Measurements from ENCODE around the gene PPM1G.
"Not testable (repeated sequence)": the region's sequence is repeated elsewhere in the genome, so short reads cannot be mapped to it uniquely, and the experiment has no call there.

The PPM1G gene

GRCh38 chr2:27372937-27373336 is 36.5 kb downstream of the PPM1G start:
- DNase-seq, result no peak

GRCh38 chr2:27370816-27371620 is 38.4 kb downstream of the PPM1G start:
- DNase-seq, result no peak

GRCh38 chr2:27370026-27370815 is 39.2 kb downstream of the PPM1G start, which contains the start of the genes EIF2B4 and SNX17:
Gene EIF2B4 (minus strand): TSS chr2:27370338. CDS start chr2:27370314, 24 bp downstream.
Gene SNX17 (plus strand): TSS chr2:27370616. CDS start chr2:27370744, 128 bp downstream.
- DNase-seq, result peak; percentile 96 to 98

- peak in 1 of 2 experiments; percentile 64 for DNase-seq
Observed at GRCh38 chr2:27369471-27370025, 39.8 kb downstream of the PPM1G start.

GRCh38 chr2:27363933-27364332 is 45.5 kb downstream of the PPM1G start:
- DNase-seq, result no peak

- no peak for DNase-seq
Observed at GRCh38 chr2:27362678-27363420, 46.5 kb downstream of the PPM1G start.

- DNase-seq, result peak; percentile 94 to 96
Observed at GRCh38 chr2:27356382-27357181, 52.8 kb downstream of the PPM1G start, which contains the start of gene GTF3C2. Gene GTF3C2 (minus strand): TSS chr2:27356764. CDS start chr2:27343554, 13,210 bp downstream.

GRCh38 chr2:27356056-27356381 is 53.4 kb downstream of the PPM1G start:
- DNase-seq, result no peak

- DNase-seq, result no peak
Observed at GRCh38 chr2:27354597-27354927, 54.8 kb downstream of the PPM1G start.

GRCh38 chr2:27353762-27354596 is 55.4 kb downstream of the PPM1G start:
- DNase-seq, result no peak

- DNase-seq, result not testable (repeated sequence)
Observed at GRCh38 chr2:27353386-27353761, 56.0 kb downstream of the PPM1G start.

GRCh38 chr2:27351802-27352598 is 57.4 kb downstream of the PPM1G start:
- no peak for DNase-seq

- no peak for DNase-seq
Observed at GRCh38 chr2:27350106-27350693, 59.2 kb downstream of the PPM1G start.

- DNase-seq, result no peak
Observed at GRCh38 chr2:27347641-27348040, 61.8 kb downstream of the PPM1G start.

- no peak for DNase-seq
Observed at GRCh38 chr2:27336173-27336572, 73.2 kb downstream of the PPM1G start.

GRCh38 chr2:27335311-27335710 is 74.1 kb downstream of the PPM1G start:
- DNase-seq, result no peak

Measured in NCI-H187 (cell line).